Thoracic aorta (tissue), 2 donors: Measurements from ENCODE around the gene SLC22A8. TPM values are rescaled to one million over a fixed set of nuclear protein-coding genes. Genes with fewer than 3 reads are reported as not detected.

Experiments
- ATAC-seq: fragments of 150-250 bp; one replicate; pipeline ENCODE4 v1.8.0; 2017; ENCODE audit warnings: low read depth; ENCODE audit not compliant: insufficient number of reproducible peaks, low FRiP score
- DNase-seq: peaks from one replicate; pipeline ENCODE4 v3.0.0-alpha.2; 2020; ENCODE audit warnings: low spot score
- H3K27ac ChIP-seq, 2 donors: fragments of 200-600 bp; sonication (generic); 1 replicate in 1 of 2; 2 replicates in 1 of 2; pipeline ENCODE4 v1.5.1; 2016; ENCODE audit warnings: mild to moderate bottlenecking in 2 of 2, moderate library complexity in 2 of 2
- H3K27me3 ChIP-seq: fragments of 200-600 bp; sonication (generic); replicated peaks from 2 replicates; pipeline ENCODE4 v1.6.0; 2016; ENCODE audit warnings: mild to moderate bottlenecking; ENCODE audit not compliant: insufficient read depth
- H3K36me3 ChIP-seq: fragments of 200-600 bp; sonication (generic); one replicate; pipeline ENCODE4 v1.5.1; 2016
- H3K4me1 ChIP-seq, 2 donors: fragments of 200-600 bp; sonication (generic); 1 replicate in 1 of 2; 2 replicates in 1 of 2; pipeline versions ENCODE4 v1.5.1 to v1.6.0; 2016; ENCODE audit warnings: low read depth in 2 of 2, mild to moderate bottlenecking in 1 of 2; ENCODE audit not compliant: control insufficient read depth in 1 of 2
- H3K4me3 ChIP-seq: fragments of 200-600 bp; sonication (generic); 2 replicates; pipeline ENCODE4 v1.5.1; 2016; ENCODE audit warnings: mild to moderate bottlenecking
- H3K9me3 ChIP-seq: fragments of 200-600 bp; sonication (generic); 2 replicates; pipeline ENCODE4 v1.5.1; 2016
- total RNA-seq, 2 donors: library from RNA; depleted of rRNA; stranded (reverse); fragments of >200 nt; gene quantifications; one replicate each; pipeline versions ENCODE4 v1.1.0 to v1.2.3, GENCODE V29; 2016
- TF ChIP-seq, protein P1 (sequence below): fragments of 200-600 bp; sonication (generic); IDR thresholded peaks from one replicate; pipeline ENCODE4 v1.5.1; 2019; ENCODE audit warnings: antibody characterized with exemption

Gene SLC22A8
- total RNA-seq, 2 donors from 2014 or later = not detected

DNA sequence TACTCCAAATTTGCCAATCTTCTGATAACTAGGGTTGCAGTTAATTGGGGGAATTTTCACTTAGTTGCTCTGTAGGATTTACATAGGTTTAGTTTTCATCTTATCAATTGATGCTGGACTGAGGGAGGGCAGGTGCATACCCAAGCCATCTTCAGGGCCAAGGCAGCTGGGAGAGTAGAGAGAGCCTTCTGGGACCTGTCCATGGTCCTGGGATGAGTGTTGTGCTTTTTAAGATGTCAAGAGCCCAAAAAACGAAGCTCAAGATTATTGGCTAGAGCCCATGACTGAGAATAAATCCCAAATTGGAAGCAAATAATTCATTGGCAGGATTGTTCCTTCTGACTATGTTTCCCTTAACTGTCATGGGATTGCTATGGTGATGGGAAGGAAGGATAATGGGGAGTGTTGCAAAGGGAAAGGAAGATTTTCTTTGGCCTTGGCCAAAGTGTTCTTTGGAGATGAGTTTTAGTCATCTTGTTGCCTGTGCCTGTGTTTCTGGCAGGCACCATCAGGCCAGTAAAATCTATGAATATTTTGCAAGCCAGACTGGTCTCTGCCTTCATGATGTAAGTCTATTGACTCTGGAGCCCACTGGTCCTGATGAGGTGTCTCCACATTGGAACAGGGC, 35.4 kb downstream of the SLC22A8 start:
- ATAC-seq (no peak), DNase-seq (no peak)
- Histone ChIP-seq H3K9me3 (no peaks in the 10 kb centered on the region), H3K27me3 (no peaks in the 10 kb centered on the region), H3K27ac (no peak overlapping the region), H3K4me3 (no peak overlapping the region), H3K36me3 (no peaks in the 10 kb centered on the region), H3K4me1 (peaks cover 0 to 1% of the 10 kb centered on the region in 2 donors)
- TF ChIP-seq, protein P1, sequence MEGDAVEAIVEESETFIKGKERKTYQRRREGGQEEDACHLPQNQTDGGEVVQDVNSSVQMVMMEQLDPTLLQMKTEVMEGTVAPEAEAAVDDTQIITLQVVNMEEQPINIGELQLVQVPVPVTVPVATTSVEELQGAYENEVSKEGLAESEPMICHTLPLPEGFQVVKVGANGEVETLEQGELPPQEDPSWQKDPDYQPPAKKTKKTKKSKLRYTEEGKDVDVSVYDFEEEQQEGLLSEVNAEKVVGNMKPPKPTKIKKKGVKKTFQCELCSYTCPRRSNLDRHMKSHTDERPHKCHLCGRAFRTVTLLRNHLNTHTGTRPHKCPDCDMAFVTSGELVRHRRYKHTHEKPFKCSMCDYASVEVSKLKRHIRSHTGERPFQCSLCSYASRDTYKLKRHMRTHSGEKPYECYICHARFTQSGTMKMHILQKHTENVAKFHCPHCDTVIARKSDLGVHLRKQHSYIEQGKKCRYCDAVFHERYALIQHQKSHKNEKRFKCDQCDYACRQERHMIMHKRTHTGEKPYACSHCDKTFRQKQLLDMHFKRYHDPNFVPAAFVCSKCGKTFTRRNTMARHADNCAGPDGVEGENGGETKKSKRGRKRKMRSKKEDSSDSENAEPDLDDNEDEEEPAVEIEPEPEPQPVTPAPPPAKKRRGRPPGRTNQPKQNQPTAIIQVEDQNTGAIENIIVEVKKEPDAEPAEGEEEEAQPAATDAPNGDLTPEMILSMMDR = no peak

DNA sequence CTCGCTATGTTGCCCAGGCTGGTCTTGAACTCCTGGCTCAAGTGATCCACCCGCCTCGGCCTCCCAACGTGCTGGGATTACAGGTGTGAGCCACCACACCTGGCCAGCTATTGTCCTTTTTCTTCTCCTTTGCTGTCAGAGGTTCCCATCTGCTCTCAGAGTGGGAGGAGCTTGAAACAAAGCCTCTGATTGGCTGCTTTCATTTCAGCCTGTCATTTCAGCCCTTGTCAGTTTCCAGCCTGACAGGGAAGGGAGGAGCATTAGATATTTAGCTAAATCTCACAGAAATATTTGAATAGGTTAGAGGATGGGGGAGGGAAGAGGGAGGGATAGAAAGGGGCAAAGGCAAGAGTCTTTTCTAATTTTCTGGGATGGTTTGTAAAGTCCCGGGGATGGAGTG, 39.5 kb downstream of the SLC22A8 start:
- Histone ChIP-seq H3K27ac (no peak overlapping the region), H3K36me3 (no peaks in the 10 kb centered on the region), H3K27me3 (no peaks in the 10 kb centered on the region), H3K4me3 (no peak overlapping the region), H3K4me1 (peaks cover 0 to 9% of the 10 kb centered on the region in 2 donors), H3K9me3 (no peaks in the 10 kb centered on the region)
- no peak for ATAC-seq
- TF ChIP-seq, protein P1 = no peak
- no peak for DNase-seq

DNA sequence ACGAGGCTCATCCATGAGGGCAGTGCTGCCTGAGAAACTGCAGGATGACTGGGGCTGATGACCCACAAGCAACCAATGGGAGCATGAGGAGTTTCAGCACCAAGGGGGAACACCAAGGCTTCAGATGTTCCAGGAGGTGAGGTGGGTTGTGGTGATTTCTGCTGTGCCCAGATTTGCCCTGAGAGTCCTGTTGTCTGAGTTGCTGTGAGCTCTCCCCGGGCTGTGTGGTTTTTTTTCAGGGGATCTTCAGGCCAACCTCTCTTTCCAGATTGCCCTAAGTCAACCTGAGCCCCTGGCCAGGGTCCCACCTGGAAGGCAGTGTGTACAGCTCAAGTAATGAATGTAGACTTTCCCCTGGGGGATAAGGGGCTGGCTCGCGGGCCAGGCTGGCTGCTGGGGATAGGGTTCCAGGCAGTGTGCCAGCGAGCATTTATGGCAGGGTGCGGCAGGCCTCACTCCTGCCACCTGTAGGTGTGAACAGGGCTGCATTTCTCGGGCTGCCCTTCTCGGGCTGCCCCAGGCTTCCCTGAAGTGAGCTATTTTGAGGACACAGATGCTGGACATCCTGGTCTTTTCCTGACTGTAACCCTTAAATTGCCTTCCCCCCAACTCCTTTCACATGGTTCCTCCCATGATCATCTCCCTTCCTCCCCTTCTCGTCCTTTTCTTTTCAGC, 40.7 kb downstream of the SLC22A8 start:
- TF ChIP-seq, protein P1 = peak; percentile 21
- ATAC-seq (no peak), DNase-seq (no peak)
- Histone ChIP-seq H3K27ac (no peak overlapping the region), H3K4me3 (no peak overlapping the region), H3K9me3 (no peaks in the 10 kb centered on the region), H3K27me3 (no peaks in the 10 kb centered on the region), H3K36me3 (no peaks in the 10 kb centered on the region), H3K4me1 (peaks cover 0 to 9% of the 10 kb centered on the region in 2 donors)

DNA sequence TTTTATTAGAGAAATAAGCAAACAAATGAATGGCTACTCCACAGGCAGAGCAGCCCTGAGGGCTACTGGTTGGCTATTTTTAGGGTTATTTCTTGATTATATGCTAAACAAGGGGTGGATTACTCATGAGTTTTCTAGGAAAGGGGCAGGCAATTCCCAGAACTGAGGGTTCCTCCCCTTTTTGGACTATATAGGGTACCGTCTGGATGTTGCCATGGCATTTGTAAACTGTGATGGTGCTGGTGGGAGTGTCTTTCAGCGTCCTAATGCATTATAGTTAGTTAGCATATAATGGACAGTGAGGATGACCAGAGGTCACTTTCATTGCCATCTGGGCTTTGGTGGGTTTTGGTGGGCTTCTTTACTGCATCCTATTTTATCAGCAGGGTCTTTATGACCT, 50.1 kb downstream of the SLC22A8 start:
- H3K36me3 ChIP-seq = no peaks in the 10 kb centered on the region
- H3K27me3 ChIP-seq = no peaks in the 10 kb centered on the region
- no peak for DNase-seq
- H3K4me1 ChIP-seq = no peaks in the 10 kb centered on the region
- ATAC-seq = no peak
- TF ChIP-seq, protein P1 = no peak
- no peaks in the 10 kb centered on the region for H3K9me3 ChIP-seq
- no peak overlapping the region for H3K4me3 ChIP-seq
- H3K27ac ChIP-seq = no peak overlapping the region

DNA sequence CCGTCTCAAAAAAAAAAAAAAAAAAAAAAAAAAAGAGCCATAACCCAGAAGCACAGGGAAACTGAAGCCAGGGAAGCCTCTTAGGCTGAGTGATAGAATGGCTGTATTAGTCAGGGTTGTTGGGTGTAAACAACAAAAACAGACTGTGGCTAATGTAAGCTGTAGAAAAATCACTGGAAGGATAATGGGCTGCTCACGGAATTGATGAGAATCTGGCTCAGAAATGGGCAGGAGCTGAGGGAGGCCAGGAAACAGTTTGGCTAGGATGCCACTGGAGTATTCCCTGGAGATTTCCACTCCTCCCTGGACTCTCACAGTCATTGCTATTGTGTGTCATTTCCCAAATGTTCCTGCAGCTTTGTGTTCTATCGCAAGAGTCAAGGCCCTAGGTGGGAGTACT, 53.2 kb downstream of the SLC22A8 start:
- DNase-seq (no peak), ATAC-seq (no peak)
- Histone ChIP-seq H3K4me1 (no peaks in the 10 kb centered on the region), H3K27ac (no peak overlapping the region), H3K4me3 (no peak overlapping the region), H3K27me3 (no peaks in the 10 kb centered on the region), H3K9me3 (no peaks in the 10 kb centered on the region), H3K36me3 (no peaks in the 10 kb centered on the region)
- TF ChIP-seq, protein P1 = no peak
